Measurements from ENCODE around the gene LRRK1. TPM values are rescaled to one million over a fixed set of nuclear protein-coding genes. Genes with fewer than 3 reads are reported as not detected.
"Not testable (repeated sequence)": the region's sequence is repeated elsewhere in the genome, so short reads cannot be mapped to it uniquely, and the experiment has no call there.

The LRRK1 gene
- total RNA-seq, 1 donor: 5.5 TPM

DNA sequence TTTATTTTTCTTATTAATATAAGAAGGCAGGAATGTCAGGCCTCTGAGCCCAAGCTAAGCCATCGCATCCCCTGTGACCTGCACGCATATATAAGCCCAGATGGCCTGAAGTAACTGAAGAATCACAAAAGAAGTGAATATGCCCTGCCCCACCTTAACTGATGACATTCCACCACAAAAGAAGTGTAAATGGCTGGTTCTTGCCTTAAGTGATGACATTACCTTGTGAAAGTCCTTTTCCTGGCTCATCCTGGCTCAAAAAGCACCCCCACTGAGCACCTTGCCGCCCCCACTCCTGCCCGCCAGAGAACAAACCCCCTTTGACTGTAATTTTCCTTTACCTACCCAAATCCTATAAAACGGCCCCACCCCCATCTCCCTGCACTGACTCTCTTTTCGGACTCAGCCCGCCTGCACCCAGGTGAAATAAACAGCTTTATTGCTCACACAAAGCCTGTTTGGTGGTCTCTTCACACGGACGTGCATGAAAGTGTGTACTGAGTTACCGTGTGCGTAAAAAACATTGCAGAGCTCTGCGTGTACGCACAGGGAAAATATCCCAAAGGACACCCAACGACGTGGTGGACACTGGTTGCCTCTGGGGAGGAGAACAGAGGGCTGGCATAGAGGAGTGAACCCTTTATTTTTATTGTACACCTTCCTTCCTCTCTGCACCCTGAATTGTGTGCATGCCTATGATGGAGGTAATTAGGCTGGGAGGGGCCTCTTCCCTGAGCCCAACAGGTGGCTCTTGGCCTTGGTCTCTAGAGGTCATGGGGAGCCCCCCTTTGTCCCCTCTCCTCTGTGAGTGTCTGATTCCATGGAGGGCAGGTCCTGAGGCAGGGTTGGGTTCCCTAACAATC, 158.9 kb downstream of the LRRK1 start:
- H3K27me3 ChIP-seq (ENCODE audit: insufficient read depth, low read length); H3K9me3 ChIP-seq (ENCODE audit: low read depth, low read length); H3K4me1 ChIP-seq (ENCODE audit: insufficient read depth, low read length); H3K4me3 ChIP-seq (ENCODE audit: low read length): not testable (repeated sequence)

DNA sequence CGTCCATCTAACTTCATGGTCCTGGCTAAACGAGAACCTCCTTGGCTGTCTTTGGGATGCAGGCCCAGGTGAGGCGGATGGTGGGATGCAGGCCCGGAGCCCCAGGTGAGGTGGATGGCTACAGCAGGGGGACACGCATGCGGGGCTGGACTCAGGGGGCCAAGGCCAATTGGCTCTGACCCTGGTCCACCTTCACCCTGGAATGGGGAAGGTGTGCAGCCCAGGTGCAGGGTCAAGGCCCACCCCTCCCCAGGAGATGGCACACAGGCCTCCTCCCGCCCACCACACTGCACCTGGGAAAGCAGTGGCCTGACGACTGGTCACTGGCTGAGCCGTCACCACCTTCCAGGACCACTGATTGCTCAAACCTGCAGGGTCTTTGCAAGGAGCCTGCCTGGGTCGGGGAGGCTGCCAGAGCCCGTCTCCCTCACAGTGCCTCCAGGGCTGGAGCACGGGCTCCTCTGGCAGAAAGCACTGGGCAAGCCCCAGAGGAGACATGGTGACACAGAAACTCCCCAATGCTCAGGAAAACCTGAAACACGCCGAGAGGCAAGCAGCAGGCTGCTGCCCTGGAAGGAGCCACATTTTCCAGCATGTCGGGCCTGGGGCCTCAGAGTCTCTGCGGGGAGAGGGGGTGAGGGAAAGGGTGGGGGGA, 159.6 kb downstream of the LRRK1 start:
- H3K4me1 ChIP-seq (ENCODE audit: insufficient read depth, low read length): no peaks in the 10 kb centered on the region
- no peak overlapping the region for H3K4me3 ChIP-seq (ENCODE audit: low read length)
- H3K27me3 ChIP-seq (ENCODE audit: insufficient read depth, low read length): no peaks in the 10 kb centered on the region
- H3K9me3 ChIP-seq (ENCODE audit: low read depth, low read length): no peaks in the 10 kb centered on the region

DNA sequence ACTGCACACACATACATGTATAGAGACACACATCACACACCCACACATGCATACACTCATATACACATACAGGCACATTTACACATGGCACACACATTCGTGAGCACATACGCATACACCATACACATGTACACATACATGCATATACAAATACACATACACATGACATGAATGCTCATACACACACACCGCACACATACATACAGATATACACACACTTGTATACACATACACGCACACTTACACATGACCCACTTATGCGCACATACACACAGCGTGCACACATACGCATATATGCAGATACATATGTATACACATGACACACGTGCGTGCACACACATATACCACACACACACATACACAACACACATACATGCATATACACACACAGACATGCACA, 162.7 kb downstream of the LRRK1 start:
- no peak overlapping the region for H3K4me3 ChIP-seq (ENCODE audit: low read length)
- no peaks in the 10 kb centered on the region for H3K9me3 ChIP-seq (ENCODE audit: low read depth, low read length)
- H3K4me1 ChIP-seq (ENCODE audit: insufficient read depth, low read length): no peaks in the 10 kb centered on the region
- no peaks in the 10 kb centered on the region for H3K27me3 ChIP-seq (ENCODE audit: insufficient read depth, low read length)

DNA sequence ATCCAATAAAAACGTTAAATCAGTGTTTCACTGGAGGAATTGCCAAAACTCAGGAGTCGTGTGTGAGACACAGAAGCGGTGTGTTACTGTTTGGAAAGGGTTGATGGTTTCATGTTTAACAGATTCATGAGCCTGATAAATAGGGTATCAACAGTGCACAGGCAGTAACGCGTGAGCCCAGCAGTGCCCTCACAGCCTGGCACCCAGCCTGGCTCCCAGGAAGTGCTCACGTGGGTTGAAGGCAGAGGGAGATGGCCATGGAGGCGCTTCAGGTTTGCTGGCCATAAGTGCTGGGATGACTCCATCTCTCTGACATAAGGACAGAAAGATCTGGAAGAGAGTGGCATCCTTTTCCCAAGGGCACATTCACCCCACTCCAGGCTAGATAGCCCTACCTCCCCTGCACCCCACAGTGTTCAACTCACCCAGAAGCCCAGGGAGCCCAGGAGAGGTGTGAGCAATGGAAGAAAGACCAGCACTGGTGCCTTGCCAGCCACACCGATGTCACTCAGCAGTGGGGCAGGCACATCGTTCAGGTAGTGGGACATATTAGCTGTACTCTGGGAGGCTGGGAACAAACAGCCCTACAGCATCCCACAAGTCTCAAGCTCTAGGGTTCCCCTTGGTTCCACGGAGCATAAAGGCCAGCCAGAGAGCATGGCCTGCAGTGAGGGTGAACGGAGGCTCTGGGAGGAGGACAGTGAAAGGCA, 164.3 kb downstream of the LRRK1 start:
- H3K4me3 ChIP-seq (ENCODE audit: low read length): no peak overlapping the region
- H3K4me1 ChIP-seq (ENCODE audit: insufficient read depth, low read length): no peaks in the 10 kb centered on the region
- no peaks in the 10 kb centered on the region for H3K27me3 ChIP-seq (ENCODE audit: insufficient read depth, low read length)
- no peaks in the 10 kb centered on the region for H3K9me3 ChIP-seq (ENCODE audit: low read depth, low read length)

DNA sequence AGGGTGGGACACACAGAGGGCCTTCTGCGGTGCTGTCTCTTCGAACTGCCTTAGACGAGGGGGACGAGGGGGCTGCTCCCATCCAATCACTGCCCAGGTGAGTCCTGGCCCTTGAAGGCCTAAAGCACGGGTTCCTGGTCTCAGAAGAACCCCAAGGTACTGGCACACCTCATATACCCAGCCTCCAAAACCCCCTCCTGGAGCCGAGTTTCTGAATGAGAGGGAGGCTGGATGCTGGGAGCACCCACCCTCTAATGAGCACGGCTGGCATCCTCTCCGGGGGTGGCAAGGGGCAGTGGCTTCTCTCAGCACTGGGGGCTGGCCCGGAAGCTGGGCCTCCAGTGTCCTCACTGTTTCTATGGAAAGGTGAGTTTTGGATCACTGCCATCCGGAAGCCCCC, 165.6 kb downstream of the LRRK1 start:
- H3K4me3 ChIP-seq (ENCODE audit: low read length): no peak overlapping the region
- peaks cover 4% of the 10 kb centered on the region for H3K4me1 ChIP-seq (ENCODE audit: insufficient read depth, low read length)
- no peaks in the 10 kb centered on the region for H3K27me3 ChIP-seq (ENCODE audit: insufficient read depth, low read length)

DNA sequence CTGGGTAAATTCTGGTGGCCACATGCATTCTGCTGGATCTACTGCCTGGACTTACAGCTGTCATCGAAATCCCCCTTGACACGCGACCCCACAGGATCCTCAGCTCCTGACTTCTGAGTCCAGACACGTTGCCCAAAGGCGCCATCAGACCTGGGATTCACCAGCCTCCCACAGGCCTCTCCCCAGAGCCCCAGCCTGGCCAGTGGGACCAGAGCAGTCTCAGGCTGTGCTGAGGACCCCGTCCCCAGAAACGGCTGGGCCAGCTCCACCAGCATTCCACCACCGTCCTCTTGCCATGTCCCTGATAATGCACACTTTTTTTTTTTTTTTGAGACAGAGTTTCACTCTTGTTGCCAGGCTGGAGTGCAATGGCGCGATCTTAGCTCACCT, 166.1 kb downstream of the LRRK1 start:
- no peaks in the 10 kb centered on the region for H3K27me3 ChIP-seq (ENCODE audit: insufficient read depth, low read length)
- no peaks in the 10 kb centered on the region for H3K9me3 ChIP-seq (ENCODE audit: low read depth, low read length)
- H3K4me1 ChIP-seq (ENCODE audit: insufficient read depth, low read length): peaks cover 4% of the 10 kb centered on the region
- no peak overlapping the region for H3K4me3 ChIP-seq (ENCODE audit: low read length)

More for the DNA sequence above, 165.6 kb downstream of the LRRK1 start:
- no peaks in the 10 kb centered on the region for H3K9me3 ChIP-seq (ENCODE audit: low read depth, low read length)

DNA sequence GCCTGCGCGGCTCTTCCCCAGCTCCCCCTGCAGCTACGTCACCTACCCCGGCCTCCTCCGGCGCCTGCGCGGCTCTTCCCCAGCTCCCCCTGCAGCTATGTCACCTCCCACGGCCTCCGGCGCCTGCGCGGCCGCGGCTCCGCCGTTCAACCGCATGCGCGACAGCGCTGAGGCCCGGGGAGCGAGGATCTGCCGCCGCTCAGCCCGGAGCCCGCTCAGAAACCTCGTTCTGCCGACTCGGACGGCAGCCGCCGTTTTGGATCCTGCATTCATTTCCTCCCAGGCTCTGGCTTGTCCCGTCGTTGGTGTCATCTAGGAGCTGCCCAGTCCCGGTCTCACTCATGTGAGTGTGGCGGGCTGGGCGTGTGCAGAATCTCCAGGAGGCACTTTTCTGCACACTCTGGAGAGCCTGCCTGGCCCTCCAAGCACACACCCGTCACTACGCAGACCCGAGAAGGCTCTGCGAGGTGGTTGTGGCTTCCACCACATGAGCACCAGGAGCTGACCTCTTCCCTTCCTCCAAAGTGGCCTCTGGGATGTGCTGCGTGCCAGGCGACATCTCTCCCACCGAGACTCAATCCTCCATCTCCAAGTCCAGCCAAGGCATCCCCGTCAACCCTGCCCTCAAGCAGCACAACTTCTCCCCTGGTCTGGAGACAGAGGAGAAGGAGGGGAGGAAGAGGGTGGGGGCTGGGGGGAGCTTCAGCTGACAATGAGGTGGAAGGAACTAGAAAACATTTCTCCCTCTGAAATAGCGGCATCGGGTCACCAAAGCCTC, 167.4 kb downstream of the LRRK1 start:
- Histone ChIP-seq H3K9me3 (ENCODE audit: low read depth, low read length) (no peaks in the 10 kb centered on the region), H3K4me1 (ENCODE audit: insufficient read depth, low read length) (peaks cover 4% of the 10 kb centered on the region), H3K4me3 (ENCODE audit: low read length) (no peak overlapping the region), H3K27me3 (ENCODE audit: insufficient read depth, low read length) (no peaks in the 10 kb centered on the region)

DNA sequence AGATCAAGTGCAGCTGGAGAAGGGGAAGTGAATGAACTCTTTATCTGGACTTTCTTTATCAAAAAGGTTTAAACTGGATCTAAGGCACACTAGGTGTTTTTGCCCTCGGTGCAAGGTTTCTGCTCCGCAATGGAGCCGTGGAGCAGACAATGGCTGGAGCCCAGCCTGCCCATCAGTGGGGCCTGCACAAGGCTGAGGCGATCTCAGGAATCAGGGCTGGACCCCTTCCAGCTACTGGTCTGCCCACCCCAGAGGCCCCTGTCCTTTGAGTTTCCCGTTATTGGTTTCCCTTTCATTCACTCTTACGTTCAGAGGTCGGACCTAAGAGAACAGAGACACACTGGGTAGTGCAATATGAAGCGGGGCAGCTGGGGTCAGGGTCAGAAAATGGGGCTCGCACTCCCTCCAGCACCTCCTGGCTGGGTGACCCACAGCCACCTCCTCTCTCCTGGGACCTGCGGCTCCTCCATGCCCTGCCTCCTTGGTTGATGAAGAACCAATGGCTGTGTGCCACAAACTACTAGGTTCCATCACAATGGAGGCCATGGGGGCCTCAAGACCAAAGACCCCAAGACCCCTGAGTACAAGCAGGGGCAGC, 168.1 kb downstream of the LRRK1 start:
- no peaks in the 10 kb centered on the region for H3K27me3 ChIP-seq (ENCODE audit: insufficient read depth, low read length)
- H3K4me3 ChIP-seq (ENCODE audit: low read length): no peak overlapping the region
- H3K9me3 ChIP-seq (ENCODE audit: low read depth, low read length): no peaks in the 10 kb centered on the region
- peaks cover 4% of the 10 kb centered on the region for H3K4me1 ChIP-seq (ENCODE audit: insufficient read depth, low read length)

DNA sequence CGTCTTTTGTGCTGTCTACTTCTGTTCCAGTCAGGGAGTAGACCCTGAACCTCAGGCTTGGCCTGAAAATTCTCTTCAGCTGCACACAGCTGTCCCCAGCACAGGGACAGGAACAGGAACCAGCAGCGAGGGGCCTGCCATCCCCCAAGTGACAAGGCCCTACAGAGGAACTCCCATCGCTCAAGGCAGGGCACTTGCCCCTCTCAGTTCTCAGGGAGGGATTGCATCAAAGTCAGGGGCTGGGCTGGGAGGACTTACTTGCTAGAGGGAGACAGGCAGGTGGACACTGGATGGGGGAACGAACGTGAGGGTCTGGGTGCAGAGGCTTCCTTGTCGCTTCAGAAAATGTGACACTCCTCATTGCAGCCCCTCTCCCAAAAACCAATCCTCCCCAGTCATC, 169.1 kb downstream of the LRRK1 start:
- Histone ChIP-seq H3K27me3 (ENCODE audit: insufficient read depth, low read length) (no peaks in the 10 kb centered on the region), H3K9me3 (ENCODE audit: low read depth, low read length) (no peaks in the 10 kb centered on the region), H3K4me1 (ENCODE audit: insufficient read depth, low read length) (peaks cover 4% of the 10 kb centered on the region), H3K4me3 (ENCODE audit: low read length) (no peak overlapping the region)

DNA sequence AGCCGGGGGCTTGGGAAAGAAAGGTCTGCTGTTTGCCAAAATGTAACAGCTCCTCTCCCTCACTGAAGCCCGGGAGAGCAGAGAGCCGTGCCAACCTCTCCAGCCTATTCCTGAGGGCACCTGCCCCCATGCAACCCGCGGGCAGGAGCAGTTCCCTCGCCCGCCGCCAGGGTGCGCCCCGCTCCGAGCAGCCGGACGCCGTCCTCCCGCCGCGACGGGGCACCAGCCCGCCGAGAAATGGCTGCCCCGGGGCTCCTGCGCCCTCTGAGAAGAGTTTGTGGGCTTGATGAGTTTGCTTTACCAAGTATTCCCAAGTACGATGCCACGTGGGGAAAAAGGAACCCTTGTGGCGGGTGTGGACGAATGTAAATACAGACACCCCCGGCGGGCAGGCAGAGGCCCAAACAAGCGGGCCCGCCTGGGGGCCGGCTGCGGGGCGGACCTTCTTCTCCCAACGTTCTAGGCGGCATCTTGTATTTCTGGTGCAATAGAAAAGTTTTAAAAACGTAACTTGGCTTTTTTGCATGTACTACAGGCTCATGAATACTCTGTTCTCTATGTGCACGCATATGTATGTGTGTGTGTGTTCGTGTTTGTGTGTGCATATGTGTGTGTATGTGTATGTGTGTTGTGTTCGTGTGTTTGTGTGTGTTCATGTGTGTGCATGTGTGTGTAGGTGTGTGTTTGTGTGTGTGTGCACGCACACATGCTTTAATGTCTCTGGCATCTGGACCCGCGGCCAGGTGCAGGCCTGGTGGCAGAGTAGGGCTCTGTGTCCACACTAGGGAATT, 169.8 kb downstream of the LRRK1 start:
- Histone ChIP-seq H3K4me3 (ENCODE audit: low read length) (no peak overlapping the region), H3K27me3 (ENCODE audit: insufficient read depth, low read length) (no peaks in the 10 kb centered on the region)

DNA sequence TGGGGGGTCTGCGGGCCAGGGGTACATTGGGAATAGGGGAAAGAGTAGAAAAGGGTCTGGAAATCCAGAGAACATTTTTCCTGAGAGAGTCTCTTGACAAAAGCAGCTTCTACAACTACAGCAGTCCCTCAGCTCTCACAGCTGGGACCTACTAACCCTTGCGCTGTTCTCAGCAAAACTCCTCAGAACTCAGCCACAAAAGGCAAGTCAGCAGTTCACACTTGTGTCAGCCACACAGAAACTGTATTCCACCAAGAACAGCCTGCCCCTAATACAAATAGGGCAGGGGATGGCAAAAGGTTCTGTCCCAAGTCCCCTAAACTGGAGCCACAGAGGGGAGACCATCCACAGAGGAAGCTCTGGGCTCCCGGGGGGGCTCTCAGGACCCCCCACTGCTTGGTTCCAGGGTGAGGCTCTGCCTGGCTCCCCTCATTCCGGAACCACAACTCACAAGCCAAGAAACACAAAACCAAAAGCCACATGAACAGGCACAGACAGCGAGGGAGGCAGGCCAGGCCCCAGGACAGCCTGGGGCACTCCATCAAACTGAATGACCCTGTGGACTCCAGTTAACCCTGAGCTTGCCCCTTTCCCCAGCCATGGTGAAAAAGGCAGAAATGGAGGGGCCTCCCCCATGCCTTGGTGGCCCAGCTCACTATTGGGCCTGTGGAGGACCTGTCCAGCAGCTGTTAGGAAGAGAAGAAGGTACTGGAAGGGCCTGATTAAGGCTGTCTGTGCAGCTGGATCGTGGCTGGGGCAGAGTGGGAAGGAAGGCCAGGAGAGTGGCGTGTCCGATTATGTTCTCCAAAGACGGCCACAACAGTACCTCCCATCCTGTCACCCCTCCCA, 170.6 kb downstream of the LRRK1 start:
- no peak overlapping the region for H3K4me3 ChIP-seq (ENCODE audit: low read length)

More for the DNA sequence above, 169.8 kb downstream of the LRRK1 start:
- no peaks in the 10 kb centered on the region for H3K9me3 ChIP-seq (ENCODE audit: low read depth, low read length)
- H3K4me1 ChIP-seq (ENCODE audit: insufficient read depth, low read length): peaks cover 4% of the 10 kb centered on the region

DNA sequence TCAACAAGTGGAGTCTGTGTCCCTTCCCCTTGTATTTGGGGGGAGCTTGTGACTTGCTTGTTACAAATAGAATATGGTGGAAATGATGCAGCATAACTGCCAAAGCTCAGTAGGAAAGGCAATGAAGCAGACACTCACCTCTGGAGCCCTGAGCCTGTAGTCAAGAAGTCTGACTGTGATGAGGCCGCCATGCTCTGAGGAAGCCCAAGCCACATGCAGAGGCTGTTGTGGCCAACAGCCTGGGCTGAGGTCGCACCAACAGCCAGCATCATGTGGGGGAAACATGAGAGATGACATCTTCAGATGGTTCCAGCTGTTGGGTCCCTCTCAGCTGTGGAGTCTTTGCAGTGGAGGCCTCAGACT, 171.3 kb downstream of the LRRK1 start:
- H3K4me3 ChIP-seq (ENCODE audit: low read length): no peak overlapping the region
- H3K27me3 ChIP-seq (ENCODE audit: insufficient read depth, low read length): no peaks in the 10 kb centered on the region
- H3K9me3 ChIP-seq (ENCODE audit: low read depth, low read length): no peaks in the 10 kb centered on the region
- peaks cover 4% of the 10 kb centered on the region for H3K4me1 ChIP-seq (ENCODE audit: insufficient read depth, low read length)

More for the DNA sequence above, 170.6 kb downstream of the LRRK1 start:
- H3K4me1 ChIP-seq (ENCODE audit: insufficient read depth, low read length): peaks cover 4% of the 10 kb centered on the region
- H3K9me3 ChIP-seq (ENCODE audit: low read depth, low read length): no peaks in the 10 kb centered on the region
- H3K27me3 ChIP-seq (ENCODE audit: insufficient read depth, low read length): no peaks in the 10 kb centered on the region
